ENCODE results near the gene HNRNPC. TPM values are rescaled to one million over a fixed set of nuclear protein-coding genes. Genes with fewer than 3 reads are reported as not detected.
"Not testable (repeated sequence)": the region's sequence is repeated elsewhere in the genome, so short reads cannot be mapped to it uniquely, and the experiment has no call there.

The HNRNPC gene
- total and polyA plus RNA-seq, 2 of the 8 experiments (the other 6 are each of a cell fraction or from before 2014, with no cell fraction given), result 781 to 1,207 TPM

- not testable (repeated sequence) for H4K5ac ChIP-seq (ENCODE audit: insufficient read length, low read depth, low read length); H3K23ac ChIP-seq (ENCODE audit: insufficient read length); H3K27me3 ChIP-seq (replicated peaks in 1 of 4; ENCODE audit: control insufficient read depth in 3 of 4, extremely low read depth in 1 of 4, insufficient read depth in 3 of 4, low read length in 3 of 4); H2BK20ac ChIP-seq (ENCODE audit: low read length); H4K8ac ChIP-seq (ENCODE audit: extremely low read depth, insufficient read depth, low read length); H3K14ac ChIP-seq (ENCODE audit: insufficient read length); H2AK5ac ChIP-seq (ENCODE audit: low read depth, low read length); DNase-seq (ENCODE audit: low read depth in 1 of 2, low spot score in 2 of 2); FAIRE-seq; H2AFZ ChIP-seq (ENCODE audit: low read length); H2BK5ac ChIP-seq (ENCODE audit: low read depth, low read length); H2BK120ac ChIP-seq (replicated peaks; ENCODE audit: low read depth, low read length); H3K4me3 ChIP-seq (ENCODE audit: extremely low read depth in 1 of 4, insufficient read depth in 2 of 4, low read depth in 3 of 4, low read length in 4 of 4); H2BK12ac ChIP-seq (ENCODE audit: low read depth, low read length); H3K4ac ChIP-seq (replicated peaks; ENCODE audit: insufficient read length, low read depth, low read length); H3K27ac ChIP-seq (ENCODE audit: low read depth, low read length); H3K4me1 ChIP-seq (replicated peaks in 1 of 4; ENCODE audit: control insufficient read depth in 3 of 4, insufficient read depth in 4 of 4, low read length in 3 of 4); H3K18ac ChIP-seq (ENCODE audit: extremely low read depth, low read length); H3K9ac ChIP-seq (replicated peaks in 1 of 4; ENCODE audit: extremely low read depth in 1 of 4, low read depth in 3 of 4, low read length in 3 of 4); H3K23me2 ChIP-seq (ENCODE audit: low read depth, low read length); H4K91ac ChIP-seq (replicated peaks; ENCODE audit: insufficient read length, low read length); H3K56ac ChIP-seq (replicated peaks; ENCODE audit: insufficient read length, low read depth, low read length); H3K4me2 ChIP-seq (ENCODE audit: insufficient read depth in 1 of 2, low read depth in 2 of 2, low read length in 2 of 2); H2BK15ac ChIP-seq (ENCODE audit: low read length); H3K79me1 ChIP-seq (ENCODE audit: low read depth, low read length); H3K9me3 ChIP-seq (ENCODE audit: insufficient read depth in 2 of 2, low read depth in 1 of 2, low read length in 1 of 2)
- peaks cover 27 to 98% (median 64%) of the 10 kb centered on the region in 4 experiments for H3K36me3 ChIP-seq (ENCODE audit: control insufficient read depth in 2 of 4, insufficient read depth in 4 of 4, low read length in 3 of 4)
- 99% methylated on average over 7 of the region's 7 CpGs; no CpG with 5 or more reads in 1 of the 2 experiments for WGBS, 2 experiments (ENCODE audit: extremely low coverage in 1 of 2, insufficient coverage in 1 of 2, insufficient read length in 1 of 2, insufficient replicate concordance in 2 of 2, low coverage in 1 of 2, low lambda C conversion rate in 2 of 2, missing lambda C conversion rate in 1 of 2)
- POLR2A ChIA-PET (ENCODE audit: partially characterized antibody), result interaction anchor here (0.6 to 3.3 kb wide), 4 partner anchors 15 to 125 kb away, joined by 3 to 21 read pairs (median 4); no protein-coding TSS in a partner anchor
- peaks cover 23 to 24% of the 10 kb centered on the region in 2 experiments for H4K20me1 ChIP-seq (replicated peaks in 1 of 2; ENCODE audit: control insufficient read depth in 1 of 2, insufficient read depth in 2 of 2, low read length in 2 of 2)
- TF ChIP-seq POLR2A (IDR thresholded peaks at IDR 0.05; ENCODE audit: control extremely low read depth in 1 of 2, low read depth in 2 of 2, low read length in 2 of 2), result peak in 1 of 2 experiments; percentile 31; a peak in 1 of 3 replicates
- CTCF ChIA-PET (ENCODE audit: partially characterized antibody), result interaction anchor here (1.8 kb wide), 1 partner anchor 19 kb away, joined by 6 read pairs; no protein-coding TSS in a partner anchor
- peaks cover 5 to 98% of the 10 kb centered on the region in 2 experiments; a peak in 3 of 4 replicates for H3K79me2 ChIP-seq (ENCODE audit: control insufficient read depth in 1 of 2, insufficient read depth in 2 of 2, low read length in 2 of 2)
Observed at GRCh38 chr14:21225164-21225563, 44.1 kb downstream of the HNRNPC start.

All from H1 (cell line).